HG02885 (cell line): ENCODE measurements around the gene CCT4.

ENCODE experiments used
- ATAC-seq: cut with Tn5 transposase; IDR thresholded peaks from one replicate; pipeline ENCODE4 v1.9.1; 2021; ENCODE audit warnings: mild to moderate bottlenecking; ENCODE audit not compliant: unreplicated experiment, poor library complexity

Gene CCT4

DNA sequence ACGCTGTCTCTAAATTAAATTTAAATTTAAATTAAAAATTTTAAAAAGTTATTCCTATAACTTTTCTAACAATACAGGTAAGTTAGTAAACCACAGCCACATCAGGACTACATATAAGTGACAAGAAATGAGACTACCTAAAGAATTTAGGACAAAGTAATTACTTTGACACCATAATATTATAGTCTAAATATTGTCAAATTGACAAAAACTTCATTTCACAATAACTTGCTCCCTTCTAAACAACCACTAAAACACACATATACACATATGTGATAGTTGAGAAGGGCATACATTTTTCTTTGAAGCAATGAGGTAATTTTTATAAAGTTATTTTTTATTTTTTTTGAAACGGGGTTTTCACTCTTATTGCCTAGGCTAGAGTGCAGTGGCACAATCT is 66.2 kb downstream of the CCT4 start:
- ATAC-seq, result no peak
